HEK293T (cell line): ENCODE results near the gene CLSTN3.

Experiments
- CTBP1 ChIP-seq: fragments of 450-650 bp; IDR thresholded peaks from 2 replicates; pipeline ENCODE4 v1.6.1; 2016; ENCODE audit warnings: borderline replicate concordance
- FOXK2 ChIP-seq: fragments of 450-650 bp; IDR thresholded peaks from 2 replicates; pipeline ENCODE4 v1.6.1; 2016; ENCODE audit warnings: mild to moderate bottlenecking
- FOXM1 ChIP-seq: fragments of 450-650 bp; IDR thresholded peaks from 2 replicates; pipeline ENCODE4 v1.6.1; 2017; ENCODE audit warnings: mild to moderate bottlenecking, borderline replicate concordance
- HDGF ChIP-seq: fragments of 450-650 bp; IDR thresholded peaks from 2 replicates; pipeline ENCODE4 v1.6.1; 2017; ENCODE audit warnings: antibody characterized with exemption, borderline replicate concordance
- L3MBTL2 ChIP-seq: fragments of 450-650 bp; conservative IDR thresholded peaks from 2 replicates; pipeline ENCODE4 v1.6.1; 2016; ENCODE audit warnings: mild to moderate bottlenecking
- SP1 ChIP-seq: fragments of 450-650 bp; IDR thresholded peaks from 2 replicates; pipeline ENCODE4 v1.6.1; 2017
- TARDBP ChIP-seq: fragments of 450-650 bp; IDR thresholded peaks from 2 replicates; pipeline ENCODE4 v1.6.1; 2016

DNA sequence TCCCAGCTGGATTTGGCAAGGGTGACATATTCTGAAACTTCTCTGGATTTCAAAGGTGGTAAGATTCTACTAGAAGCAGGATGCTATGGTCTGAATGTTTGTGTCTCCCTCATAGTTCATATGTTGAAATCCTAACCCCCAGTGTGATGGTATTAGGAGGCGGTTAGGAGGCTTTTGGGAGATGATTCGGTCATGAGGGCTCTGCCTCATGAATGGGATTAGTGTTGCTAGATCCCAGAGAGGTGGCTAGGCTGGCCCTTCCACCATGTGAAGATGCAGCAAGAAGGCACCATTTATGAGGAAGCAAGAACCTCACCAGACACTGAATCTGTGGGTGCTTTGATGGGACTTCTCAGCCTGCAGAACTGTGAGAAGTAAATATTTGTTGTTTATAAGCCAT lies 48.3 kb downstream of the CLSTN3 start:
- TF ChIP-seq CTBP1 (no peak), L3MBTL2 (no peak), TARDBP (no peak), FOXK2 (no peak), SP1 (no peak), HDGF (no peak), FOXM1 (no peak)
